ENCODE data around the gene CIB4.
A peak's percentile ranks its signal among the peaks of the same experiment; 100 is the strongest.
"Not testable (repeated sequence)": the region's sequence is repeated elsewhere in the genome, so short reads cannot be mapped to it uniquely, and the experiment has no call there.

CIB4 gene

DNA sequence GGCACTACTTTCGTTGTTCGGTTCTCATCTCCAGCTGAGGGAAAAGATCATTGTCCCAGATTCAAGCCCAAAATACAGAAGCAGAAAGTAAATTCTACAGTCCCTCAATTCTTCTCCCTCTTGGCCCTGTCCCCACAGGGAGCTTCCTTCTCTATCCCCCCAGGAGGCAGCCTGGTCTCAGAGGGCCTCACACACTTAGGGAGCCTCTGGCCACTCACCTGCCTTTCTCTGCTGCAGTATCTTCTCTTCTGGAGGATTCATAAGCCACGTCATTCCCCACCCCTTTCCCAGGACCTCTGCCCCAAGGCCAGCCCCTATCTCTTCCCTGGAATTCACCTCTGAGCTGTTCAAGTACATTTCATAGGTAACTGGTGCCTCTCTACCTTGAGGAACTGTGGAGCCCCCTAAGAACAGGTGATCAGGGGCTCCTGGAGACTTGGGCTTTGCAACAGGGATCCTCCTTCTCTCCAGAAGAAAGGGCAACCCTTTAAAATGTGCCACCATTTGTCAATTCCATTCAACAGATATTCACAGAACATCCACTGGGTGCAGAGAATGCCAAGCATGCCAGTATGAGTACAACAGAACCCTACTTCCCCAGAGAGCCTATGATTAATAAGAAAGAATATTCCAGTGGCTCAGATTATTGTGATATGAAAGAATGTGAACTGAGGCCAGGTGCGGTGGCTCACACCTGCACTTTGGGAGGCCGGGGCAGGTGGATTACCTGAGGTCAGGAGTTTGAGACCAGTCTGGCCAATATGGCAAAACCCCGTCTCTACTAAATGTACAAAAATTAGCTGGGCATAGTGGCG, 72.9 kb downstream of the CIB4 start:
- DNase-seq (ENCODE audit: low read depth in 2 of 2): no peak

DNA sequence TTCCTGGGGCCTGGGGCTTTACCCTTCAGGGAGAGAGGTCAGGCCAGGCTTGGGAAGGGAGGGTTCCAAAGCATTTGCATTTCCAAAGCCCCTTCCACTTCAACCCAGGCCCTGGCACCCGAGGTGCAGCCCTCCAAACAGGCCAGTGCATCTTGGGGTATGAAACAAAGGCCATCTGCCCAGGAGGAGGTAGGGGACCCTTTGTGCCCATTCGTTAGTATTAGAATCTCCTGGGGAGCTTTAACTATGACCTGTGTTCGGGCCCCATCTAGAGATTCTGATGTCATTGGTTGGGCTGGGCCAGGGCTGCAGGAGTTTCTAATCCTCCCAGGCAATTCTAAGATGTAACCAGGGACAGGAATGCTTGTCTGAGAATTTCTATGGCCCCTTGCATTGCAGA, 73.6 kb downstream of the CIB4 start:
- DNase-seq (ENCODE audit: low read depth in 2 of 2): no peak

DNA sequence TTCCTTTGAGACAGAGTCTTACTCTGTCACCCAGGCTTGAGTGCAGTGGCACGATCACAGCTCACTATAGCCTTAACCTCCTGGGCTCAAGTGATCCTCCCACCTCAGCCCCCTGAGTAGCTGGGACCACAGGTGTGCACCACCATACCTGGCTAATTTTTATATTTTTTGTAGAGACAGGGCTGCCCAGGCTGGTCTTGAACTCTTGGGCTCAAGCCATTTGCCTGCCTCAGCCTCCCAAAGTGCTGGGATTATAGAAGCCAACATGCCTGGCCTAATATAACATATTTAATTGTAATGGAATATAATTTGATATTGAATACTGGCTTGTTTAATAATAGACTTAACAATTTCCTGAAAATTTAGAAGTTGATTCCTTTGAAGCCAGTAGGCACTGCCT, 74.4 kb downstream of the CIB4 start:
- not testable (repeated sequence) for DNase-seq (ENCODE audit: low read depth in 2 of 2)

DNA sequence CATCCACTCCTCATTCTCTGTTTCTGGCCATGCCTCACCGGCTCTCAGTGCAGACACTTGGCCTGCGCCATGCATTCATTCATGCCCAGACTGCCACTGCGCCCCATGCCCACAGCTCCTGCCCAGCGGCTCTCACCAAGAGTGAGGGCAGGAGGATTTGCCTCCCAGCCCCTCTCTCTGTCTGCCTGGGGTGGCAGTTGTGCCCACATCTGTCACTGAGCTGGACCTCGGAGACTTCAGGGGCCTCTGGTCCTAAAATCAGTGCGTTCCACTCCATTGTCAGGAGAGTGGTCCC, 75.1 kb downstream of the CIB4 start:
- DNase-seq (ENCODE audit: low read depth in 2 of 2): no peak

DNA sequence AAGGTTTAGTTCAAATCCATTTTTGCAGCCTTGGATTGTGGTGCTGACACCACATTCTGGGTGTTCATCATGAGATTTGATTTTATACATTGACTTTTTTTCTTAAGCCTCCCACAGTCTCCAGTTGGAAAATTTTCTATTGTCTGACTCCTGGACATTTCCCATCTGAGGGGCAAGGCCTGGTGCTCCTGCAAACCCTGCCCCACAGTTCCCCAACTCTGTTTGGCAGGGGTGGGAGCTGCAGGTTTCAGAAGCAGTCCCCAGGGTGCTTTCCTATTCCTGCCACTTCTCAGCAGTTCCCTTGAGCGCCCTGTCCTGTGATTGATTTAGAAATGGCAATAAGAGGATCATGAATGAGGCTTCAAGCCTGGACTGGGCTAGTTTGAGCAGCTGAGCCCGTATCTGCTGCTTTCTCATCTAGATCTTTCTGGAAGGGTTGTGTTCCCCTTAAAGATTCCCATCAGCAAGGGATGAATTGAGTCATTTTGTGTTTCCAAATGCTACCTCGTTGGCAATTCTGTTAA, 77.0 kb downstream of the CIB4 start:
- no peak for DNase-seq (ENCODE audit: low read depth in 2 of 2)

DNA sequence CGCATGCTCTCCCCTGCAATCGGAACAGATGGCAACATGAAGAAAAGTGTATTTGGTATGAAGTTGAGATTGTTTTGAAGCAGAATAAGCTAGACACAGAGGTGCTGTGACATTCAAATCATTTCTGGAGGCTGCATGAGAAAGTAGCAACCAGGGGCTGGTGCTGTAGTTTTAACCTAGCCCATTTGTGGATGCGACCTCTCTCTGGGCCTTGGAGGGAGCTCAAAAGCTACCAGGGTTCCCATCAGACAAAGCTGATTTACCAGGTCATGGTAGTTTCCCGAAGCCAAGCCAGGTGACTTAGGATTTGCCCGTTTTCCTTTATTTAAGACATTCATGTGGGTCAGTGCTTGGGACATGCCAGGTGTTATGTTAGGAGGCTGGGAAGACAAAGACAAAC, 77.5 kb downstream of the CIB4 start:
- DNase-seq (ENCODE audit: low read depth in 2 of 2): no peak

DNA sequence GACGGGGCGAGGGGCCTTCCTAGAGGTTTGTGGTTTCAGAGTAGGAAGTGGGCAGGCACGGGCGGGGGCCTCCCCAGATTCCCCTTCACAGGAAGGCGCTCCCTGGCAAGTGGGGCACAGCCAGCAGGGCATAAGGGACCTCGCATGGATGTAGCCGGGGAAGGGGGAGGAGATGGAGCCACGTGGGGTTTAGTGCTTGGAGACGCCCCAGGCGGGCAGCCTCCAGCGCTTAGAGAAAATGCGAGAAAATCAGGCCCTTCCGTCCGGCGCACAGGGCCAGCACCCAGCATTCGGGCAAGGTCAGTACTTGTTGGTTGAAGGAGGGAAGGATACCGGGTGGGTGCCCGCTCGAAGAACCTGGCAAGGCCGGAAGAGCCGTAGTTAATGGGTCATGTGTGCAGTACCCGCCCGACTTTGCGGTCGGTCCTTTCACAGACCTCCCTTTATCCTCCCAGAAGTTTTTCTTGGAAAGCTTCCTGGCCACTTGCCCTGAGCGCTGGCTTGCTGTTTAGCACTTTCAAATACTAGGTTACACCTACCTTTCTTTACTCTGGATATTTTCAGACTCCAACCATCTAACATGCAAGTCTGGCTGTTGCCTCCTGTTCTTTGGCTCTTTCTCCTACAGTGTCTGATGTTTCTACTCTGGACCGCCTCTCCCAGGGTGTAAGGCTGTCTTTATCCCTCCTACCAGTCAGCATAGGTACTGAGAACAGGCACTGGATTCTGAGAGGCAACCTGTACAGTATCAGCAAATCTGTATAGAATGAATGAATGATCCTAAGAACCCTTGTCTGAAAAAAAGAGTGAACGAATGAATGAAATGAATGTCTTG, 78.1 kb downstream of the CIB4 start:
- DNase-seq (ENCODE audit: low read depth in 2 of 2): no peak

DNA sequence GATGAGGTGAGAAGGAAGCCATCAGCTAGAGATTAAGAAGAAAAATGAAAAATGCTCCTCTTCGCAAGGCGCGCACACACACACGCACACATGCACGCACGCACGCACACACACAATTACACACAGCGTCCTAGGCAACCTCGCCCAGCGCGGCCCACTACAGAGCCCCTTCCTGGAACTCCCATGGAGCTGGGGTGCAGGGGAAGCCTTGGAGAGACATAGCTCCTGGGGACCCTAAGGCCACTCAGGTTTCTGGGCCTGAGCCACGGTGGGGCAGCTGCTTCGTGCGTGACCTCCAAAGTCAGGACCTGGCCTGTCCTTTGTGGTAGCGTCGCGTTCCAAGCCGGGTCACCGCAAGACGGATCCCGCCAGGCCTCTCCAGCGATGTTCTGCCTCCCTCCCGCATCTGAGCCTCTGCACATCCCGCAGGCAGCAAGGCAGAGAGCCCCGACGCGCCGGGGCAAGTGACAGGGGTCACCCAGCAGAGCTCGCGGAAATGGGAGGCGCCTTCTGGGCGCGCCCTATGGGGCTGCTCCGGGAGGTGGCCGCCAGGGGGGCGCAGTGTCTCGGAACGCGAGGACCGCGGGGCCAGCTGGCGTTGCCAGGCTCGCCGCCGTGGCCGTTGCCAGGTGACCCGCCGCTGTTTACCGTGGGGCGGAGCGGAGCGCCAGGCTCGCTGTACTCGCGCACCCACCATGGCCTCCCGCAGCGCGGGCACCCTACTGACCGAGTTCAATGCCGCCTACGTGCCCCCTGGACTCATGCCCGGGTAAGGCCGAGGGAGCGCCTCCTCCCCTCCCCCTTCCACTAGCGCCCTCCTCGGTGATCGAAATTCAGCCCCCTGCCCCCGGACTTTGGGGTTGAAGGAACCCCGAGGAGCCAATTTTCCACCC, 79.0 kb downstream of the CIB4 start:
- DNase-seq (ENCODE audit: low read depth in 2 of 2): peak; percentile 15 to 24

DNA sequence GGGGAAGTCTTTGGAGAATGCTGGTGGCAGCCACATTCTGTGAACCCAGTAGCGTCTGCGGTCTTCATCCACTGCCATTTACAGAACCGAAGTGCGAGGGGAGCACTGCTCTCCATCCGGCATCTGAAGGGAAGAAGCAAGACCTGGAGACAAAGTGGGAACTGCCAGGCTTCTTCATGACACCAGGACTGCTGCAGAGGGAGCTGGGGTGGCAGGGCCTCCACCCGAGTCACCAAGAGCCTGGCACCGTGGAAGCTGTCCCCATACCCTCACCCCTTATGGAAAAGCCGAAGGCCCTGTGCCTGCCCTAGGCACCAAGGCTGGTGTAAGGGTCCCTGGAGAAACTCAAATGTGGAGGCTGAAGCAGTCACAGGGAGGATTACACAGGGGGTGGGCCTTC, 79.8 kb downstream of the CIB4 start:
- no peak for DNase-seq (ENCODE audit: low read depth in 2 of 2)

DNA sequence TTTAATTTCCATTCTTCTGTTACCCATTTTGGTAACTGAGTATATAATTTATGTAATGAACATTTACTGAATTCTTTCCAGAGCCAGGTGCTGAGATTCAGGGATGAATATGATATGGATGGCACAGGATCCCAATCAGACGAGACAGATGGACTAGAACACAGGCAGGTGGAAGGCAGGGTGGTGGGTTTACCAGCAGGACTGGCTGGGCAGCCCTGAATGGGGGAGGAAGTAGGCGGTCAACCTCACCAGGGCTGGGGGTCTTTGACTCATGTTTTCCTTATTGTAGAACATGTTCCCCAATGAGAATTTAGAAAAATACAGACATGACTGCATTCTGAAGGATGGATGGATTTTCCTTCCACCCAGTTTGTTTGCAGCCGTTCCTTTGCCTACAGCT, 80.3 kb downstream of the CIB4 start:
- no peak for DNase-seq (ENCODE audit: low read depth in 2 of 2)

DNA sequence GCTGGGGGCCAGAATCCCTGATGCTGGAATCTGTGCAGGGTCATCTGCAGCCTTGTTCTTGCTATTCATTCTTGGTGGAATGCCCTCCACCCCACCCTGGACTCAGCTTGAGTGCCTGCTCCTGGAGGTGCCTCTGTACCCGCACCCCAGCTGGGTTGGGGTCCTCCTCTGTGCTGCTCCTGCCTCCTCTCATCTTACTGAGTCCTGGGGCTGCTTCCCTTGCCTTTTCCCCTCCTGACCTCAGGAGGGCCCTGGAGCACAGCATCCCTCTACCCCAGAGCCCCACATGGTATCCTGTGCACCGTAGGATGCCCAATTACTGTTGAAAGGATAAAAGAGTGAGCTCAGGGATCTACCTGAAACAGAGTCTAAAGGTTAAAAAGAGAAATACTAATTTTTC, 81.6 kb downstream of the CIB4 start:
- DNase-seq (ENCODE audit: low read depth in 2 of 2): no peak

DNA sequence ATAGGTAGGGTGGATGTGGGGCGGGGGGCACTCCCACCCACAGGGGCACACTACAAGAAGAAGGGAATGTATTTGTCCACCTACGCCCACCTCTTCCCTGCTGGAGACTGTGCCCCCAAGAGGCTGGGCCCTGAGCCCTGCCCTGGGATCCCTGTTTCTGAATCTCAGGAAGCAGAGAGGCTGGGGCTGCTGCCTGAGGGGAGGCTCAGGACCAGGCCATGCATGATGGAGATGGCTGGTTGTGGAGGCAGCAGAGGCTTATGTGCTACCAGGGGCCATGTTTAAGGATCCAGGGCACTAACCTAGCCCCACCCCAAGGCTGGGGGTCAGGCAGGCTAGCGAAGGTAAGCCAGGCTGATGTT, 82.1 kb downstream of the CIB4 start:
- DNase-seq (ENCODE audit: low read depth in 2 of 2): no peak

DNA sequence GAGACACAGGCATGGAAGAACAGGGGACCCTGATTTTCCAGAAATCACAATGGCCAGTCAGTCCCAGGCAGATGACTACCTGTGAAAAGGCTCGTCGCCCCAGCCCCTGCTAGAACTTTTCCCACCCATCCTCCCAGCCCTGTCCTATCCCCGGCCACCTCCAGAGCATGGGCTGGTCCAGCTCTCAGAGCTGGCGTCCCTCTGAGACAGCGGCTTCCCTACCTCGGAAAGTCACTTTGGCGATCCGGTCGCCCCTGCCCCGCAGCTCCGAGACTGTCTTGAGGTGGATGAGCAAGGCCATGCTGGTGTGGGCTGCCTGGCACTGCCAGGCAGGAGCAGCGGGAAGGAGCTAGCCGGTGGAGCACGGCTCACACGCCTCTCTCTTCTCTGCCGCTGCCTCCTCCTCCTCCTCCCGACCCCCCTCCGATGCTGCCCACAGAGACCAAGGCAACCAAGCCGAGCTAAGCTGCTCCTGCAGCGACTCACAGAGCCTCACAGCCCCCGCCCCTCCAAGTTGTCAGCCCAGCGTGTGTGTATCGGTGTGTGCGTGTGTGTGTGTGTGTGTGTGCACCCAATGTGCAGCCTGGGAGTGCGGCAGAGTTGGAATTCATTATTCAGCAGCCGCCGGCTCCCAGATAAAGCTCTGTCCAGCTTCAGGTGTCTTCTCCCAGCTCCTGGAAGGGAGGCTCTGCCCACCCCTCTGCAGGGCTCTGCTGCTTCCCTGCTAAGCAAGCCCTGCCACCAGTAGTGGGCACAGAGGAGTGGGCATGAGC, 82.7 kb downstream of the CIB4 start:
- DNase-seq (ENCODE audit: low read depth in 2 of 2): no peak

DNA sequence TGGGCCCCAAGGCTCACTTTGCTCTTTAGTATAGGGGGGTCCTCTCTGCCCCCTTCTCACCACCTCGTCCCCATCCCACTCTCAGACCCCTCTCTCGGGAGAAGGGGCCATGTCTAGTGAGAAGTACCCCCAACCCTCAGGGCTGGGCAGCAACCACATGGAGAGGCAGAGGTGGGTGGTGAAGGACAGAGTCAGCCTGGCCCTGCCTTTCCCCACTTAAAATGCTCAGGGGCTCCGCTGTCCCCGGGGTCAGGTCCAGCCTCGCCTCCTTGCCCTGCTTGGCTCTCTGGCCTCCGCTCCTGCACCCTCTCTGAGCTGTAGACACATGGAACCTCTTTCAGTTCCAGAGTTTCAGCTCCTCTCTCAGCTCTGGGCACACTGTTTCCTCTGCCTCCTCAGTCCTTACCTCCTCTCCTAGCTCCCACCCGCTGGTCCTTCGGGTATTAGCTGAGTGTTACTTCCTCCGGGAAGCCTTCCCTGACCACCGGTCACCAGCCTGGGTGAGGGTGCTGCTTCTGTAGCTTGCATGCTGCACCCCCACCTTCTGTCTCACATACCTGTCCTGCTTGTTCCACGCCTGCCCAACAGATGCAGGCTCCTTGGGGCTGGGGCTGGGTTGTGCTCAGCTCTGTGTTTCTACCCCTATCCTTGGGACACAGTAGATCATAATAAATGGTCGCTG, 83.8 kb downstream of the CIB4 start:
- DNase-seq (ENCODE audit: low read depth in 2 of 2): no peak

DNA sequence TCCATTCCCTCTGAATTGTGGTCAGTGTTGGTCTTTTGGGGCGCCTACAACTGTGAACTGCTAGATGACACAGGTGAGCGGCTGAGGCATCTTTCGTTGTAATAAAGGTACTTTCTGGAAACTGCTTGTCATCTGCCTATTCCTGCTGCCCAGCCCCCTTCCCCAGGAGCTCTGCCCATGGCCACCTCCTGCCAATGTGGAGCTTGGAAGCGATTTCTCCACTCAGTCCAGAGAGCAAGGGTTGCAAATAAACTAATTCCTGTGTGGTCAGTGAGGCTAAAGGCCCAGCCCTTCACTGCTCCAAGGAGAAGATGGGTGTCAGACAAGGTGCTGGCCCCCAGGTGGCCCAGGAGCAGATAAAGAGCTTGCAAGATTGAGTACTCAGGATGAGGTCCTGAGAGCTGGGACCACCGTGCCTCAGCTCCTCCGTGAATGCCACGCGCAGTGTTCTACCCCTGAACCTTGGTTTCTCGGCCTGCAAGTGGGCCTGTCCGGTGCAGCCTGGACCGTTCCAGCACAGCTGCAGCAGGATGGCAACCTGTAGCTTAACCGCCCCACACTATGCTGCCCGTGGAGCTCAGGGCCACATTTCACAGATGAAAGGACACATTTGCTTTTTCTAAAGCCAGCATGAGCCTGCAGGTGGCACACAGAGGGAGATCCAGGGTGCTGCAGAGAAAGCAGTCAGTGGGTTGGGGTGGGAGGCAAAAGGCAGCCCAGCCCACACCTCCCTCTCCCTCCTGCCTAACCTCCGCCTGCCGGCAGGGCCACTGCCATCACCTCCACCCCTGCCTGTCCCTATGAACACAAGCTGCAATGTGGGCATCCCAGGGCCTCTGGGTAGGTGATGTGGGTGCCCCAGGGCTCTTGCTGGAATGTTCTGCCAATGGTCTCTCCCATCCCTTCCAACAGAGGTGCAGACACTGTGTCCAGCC, 84.6 kb downstream of the CIB4 start:
- no peak for DNase-seq (ENCODE audit: low read depth in 2 of 2)

DNA sequence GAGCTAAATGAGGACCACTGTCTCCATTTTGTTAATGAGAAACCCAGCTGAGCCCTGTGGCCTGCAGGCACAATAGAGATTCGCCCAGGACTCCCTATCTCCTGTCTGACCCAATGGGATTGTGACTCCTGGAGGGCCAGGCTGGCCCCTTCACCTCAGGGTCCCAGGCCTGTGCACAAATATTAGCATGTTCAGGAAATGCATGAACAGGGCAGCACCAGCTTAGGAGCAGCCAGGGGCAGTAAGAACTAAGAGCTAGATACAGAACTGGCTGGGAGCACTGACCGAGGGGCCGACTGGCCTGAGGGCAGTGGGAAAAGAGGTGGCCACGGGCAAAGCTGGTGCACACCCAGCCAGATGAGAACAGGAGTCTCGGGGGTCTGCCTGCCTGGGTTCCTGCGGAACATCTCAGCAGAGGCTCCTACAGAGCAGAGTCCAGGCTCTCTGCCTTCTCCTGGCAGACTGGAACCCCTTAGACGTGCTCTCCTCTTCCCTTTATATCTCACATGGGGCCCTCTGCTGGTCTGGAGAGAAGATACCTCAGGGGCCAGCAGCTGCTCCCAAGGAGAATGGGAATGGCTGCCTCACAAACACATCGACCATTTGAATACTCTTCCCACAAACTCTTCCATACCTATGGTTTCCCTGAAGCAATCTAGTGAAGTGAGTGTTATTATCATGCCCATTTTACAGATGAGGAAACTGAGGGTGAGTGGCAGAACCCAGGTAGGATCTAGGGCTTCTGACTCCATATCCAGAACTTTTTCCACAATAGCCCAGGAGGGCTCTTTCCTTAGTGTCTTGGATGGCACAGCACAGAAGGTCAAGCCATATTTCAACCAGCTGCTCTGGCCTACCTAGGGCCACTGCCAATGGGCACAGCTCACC, 85.7 kb downstream of the CIB4 start:
- no peak for DNase-seq (ENCODE audit: low read depth in 2 of 2)

DNA sequence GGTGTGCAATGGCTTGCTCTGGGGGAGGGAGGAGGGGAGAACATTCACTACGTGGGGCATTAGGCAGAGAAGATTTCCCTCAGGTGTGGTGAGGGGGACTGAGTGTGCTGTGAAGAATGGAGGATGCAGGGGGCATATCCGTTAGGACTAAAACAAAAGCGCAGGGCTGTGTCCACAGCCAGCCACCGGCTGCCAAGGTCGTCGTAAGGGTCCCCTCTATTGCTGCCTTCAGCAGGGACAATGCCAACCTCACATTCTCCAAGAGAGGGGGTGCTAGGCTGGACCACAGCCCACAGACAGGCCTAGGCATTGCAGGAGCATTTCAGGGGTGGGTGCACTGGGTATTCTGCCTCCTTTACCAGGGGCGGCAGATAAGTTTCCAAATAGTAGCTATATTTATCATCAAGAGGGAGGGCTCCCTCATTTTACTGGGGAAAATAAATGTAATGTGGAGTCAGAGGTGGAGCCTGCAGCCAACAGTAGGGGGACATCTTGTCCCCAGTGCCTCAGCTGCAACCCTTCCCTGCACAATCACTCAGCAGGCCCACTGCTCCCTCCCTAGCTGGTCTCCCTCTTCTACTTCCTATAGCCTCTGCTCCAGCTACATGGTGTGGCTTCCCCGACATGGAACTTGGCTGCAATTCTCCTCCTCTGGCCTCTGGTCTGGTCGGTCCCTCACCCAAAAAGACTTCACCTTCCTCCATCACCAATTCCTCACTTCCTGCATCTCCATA, 88.4 kb downstream of the CIB4 start:
- DNase-seq (ENCODE audit: low read depth in 2 of 2): no peak

Data from stimulated activated CD4-positive, alpha-beta T cell treated with anti-CD3 and anti-CD28 coated beads, Interleukin-4, amount 100 ng/mL, for 48 hours (primary cell).